GM21390 (cell line): ENCODE measurements around the gene GALNT2.

Experiments
- ATAC-seq: cut with Tn5 transposase; IDR thresholded peaks from one replicate; pipeline ENCODE4 v1.9.1; 2021; ENCODE audit not compliant: unreplicated experiment

GALNT2 gene

DNA sequence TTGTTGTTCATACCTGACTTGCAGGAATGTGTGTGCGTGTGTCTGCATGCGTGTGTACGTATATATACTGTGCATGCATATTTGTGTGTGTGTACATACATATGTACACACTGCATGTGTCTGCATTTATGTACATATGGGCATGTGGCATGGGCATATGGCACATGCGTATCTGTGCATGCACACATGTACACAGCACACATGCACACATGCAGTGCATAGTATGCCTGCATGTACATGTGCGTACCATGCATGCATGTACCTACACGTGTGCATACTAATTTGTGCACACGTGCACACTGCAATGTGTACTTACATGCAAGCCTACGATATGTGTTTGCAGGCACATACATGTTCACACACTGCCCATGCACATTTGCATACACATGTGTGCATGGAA lies 43.9 kb downstream of the GALNT2 start:
- no peak for ATAC-seq

GRCh38 chr1:230112131-230112701 lies 45.2 kb downstream of the GALNT2 start:
- no peak for ATAC-seq

DNA sequence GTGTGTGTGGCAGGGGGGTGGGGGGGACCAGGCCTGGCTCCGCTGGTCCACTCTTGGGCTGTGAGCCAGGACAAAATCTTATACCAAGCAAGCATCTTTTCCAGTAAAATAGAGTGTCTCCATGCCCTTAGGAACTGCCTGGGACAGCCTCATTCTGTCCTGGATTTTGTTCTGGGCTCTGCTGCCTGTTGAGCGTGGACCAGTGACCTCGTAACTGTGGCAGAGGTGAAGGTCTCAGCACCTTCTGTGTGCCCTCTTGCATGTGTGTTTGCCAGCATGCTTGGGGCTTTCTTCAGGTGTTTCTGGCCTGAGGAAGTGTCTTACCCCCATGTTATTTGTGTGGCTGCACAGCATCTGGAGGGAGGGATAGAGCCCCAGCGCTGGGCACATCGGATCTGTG lies 45.7 kb downstream of the GALNT2 start:
- ATAC-seq, result no peak

- no peak for ATAC-seq
These were observed 46.2 kb downstream of the GALNT2 start for GRCh38 chr1:230113235-230113592.

DNA sequence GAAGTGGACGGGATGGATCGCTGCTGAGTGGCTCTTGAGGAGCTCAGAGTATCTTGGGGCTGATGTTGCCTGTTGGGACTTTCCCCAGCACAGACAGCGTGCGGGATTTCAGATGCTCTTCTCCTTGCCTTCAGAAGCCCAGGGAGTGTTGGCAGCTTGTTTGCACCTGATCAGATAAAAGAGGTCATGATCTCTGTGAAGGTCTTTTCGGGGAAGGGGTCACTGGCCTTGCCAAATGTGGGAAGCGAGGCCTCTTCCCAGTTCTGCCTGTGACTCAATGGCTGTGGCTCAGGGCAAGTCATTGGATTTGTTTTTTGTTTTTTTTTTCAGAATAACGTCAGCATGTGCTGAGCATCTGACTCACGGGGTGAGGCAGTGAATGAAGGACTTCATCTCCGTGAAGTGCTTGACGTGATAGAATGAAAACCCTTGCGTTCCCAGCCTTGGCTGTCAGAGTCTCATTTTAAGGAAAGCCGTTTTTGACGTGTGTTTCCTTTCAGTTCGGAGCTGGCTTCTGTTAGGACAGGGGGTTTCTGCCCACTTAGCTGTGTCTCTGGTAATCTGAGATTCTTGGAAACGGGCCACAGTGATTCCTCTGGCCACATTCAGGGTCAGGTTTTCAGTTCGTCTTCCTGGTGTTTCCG lies 46.7 kb downstream of the GALNT2 start:
- ATAC-seq, result no peak

GRCh38 chr1:230114237-230114651 lies 47.2 kb downstream of the GALNT2 start:
- ATAC-seq, result no peak

- no peak for ATAC-seq
These were observed 50.7 kb downstream of the GALNT2 start for GRCh38 chr1:230117694-230118093.

- no peak for ATAC-seq
These were observed 52.3 kb downstream of the GALNT2 start for GRCh38 chr1:230119340-230119739.

- no peak for ATAC-seq
These were observed 53.4 kb downstream of the GALNT2 start for GRCh38 chr1:230120289-230120920.

DNA sequence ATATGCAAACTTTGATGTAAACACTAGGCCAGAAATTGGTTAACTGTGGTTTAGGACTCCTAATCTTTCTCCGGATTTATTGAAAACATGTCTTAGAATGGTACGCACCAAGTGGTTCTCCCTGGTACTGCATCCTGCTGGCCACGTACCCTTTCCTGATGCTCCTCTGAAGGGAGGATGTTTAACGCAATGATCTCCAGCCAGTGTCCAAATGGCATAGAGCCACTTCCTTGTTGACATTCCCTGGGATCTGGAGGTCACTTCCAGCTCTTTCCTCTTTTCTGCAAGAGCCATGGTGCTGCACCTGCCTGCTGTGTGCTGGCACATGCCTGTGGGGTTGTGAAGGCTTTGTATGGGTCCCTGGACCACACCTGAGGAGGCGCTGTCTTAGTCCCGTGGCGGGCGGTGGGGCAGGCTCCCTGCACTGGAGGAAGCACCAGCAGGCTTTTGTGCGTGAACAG lies 53.9 kb downstream of the GALNT2 start:
- ATAC-seq, result no peak

- no peak for ATAC-seq
These were observed 54.9 kb downstream of the GALNT2 start for GRCh38 chr1:230121950-230122349.

DNA sequence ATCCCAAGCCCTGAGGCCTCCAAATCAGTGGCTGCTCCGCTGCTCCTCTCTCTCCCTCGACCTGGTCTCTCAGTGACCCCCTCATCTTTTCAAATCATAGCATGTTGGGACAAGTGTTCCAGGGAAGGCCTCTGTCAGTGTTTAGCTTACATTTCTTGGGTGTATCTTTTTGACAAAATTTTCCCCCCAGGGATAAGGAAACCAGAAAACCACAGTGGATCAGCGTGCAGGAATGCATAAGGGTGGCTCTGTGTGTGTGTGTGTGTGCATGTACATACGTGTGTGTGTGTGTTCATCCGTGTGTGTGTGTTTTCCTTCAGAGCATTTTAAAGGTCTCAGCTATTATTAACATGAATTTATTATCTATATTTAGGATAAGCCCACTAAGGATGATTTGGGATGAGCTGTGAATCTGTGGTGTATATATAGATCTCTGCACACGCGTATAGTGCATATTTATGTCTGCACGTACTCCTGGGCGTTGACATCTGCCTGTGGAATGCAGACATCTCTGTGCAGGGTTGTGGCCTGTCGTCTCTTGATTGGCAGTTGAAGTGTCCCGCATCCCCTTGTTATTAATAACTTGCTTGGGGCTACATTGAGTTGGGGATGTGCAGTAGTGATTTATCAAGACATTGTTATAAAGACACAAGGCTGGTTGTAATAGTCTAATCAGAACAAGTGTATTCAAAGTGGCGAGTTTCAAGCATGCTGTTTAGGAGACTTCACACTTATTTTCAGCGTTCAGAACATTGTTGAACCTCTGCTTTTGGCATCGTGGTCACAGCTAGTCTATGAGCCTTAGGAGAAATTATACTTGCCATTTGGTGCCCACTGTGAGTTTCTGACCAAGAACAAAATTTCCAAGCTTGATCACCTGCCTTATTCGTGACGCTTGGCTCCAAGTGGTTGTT lies 55.6 kb downstream of the GALNT2 start:
- peak; percentile 0 for ATAC-seq

- peak; percentile 87 for ATAC-seq
These were observed 56.5 kb downstream of the GALNT2 start for GRCh38 chr1:230123280-230124185.

DNA sequence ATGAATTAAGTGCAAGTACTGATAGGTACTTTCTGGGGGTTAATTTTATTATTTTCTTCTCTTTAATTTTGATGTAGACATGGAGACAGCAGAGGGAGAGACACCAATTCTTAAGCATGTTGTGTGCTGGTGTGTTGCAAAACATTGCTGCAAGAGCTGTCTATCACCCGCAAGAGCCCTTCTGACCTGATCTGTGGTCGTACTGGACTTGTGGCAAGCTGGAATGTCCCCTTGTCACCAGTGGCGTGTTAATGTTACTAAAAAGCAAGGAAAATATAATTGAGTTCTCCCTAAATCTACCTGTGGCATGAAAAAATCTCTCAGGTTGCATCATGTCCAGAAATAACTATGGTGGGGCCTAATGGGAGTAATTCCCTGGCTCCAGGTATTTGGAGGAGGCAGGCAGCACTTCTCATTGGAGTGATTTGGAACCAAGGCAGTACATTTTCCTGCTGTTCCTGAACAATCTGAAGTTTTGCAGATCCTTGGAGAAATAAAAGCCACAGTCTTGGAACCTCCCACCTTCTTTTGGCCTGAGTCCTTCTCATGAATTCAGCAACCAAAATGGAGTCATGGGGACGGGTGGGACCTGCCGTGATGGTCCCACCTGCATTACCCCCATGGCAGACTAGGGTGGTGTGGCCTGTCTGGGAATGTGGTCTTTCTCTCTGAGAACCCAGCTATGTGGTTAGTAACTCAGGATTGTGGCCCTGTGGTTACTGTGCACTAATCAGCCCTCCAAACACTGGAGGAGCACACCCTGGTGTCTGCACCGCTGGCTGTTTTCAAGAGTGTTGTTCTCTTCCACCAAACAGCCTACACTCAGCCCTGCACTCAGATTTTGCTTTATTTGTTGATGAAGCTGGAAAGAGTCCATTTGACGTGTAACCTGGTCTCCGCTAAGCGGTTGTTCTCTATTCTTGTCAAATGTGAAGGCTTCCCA lies 57.4 kb downstream of the GALNT2 start:
- no peak for ATAC-seq

DNA sequence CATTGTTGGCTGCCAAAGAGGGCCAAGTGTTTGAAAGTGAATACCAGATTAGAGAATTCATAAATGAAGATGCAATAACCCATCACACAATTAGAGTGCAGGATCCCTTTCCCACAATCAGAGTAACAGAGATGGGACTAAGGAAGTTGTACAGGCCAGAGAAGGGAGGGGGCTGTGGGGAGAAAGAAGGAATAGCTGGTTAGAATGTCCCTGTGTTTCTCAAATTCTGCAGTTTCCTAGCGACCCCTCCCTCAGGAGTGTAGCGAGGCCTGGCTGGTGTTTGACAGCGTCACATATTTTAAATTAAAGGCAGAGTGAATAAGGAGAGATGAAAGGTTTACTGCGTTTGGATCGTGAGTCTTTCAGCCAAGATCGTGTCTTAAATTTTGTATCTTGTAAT lies 58.1 kb downstream of the GALNT2 start:
- ATAC-seq, result no peak

- no peak for ATAC-seq
These were observed 58.8 kb downstream of the GALNT2 start for GRCh38 chr1:230125640-230126528.

DNA sequence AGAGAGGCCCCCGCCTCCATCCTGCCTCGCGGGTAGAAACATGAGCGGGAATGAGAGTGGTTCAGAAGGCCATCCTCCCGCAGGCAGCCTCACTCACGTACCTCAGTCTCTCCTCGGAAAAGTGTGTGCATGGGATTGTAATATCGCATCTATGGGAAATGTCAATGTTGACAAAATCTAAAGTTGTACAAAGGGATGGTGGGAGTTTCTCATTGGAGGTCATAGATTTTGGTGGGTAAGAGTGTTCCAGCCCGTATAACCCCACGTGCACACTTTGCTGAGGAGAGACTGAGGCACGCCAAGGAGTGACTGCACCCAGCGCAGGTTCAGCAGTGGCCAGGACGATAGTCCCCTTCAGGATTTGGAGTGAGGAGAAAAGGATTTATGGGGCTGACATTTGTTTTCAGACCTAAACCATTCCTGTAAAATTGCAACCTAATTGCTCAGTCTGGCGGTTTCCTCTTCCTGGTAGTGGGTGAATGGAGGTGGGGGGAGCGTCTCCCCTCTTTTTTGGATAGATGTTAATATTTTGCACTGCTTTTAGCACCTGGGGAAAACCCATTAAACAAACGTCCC lies 59.6 kb downstream of the GALNT2 start:
- no peak for ATAC-seq
